CD4-positive, alpha-beta T cell treated with Interleukin-21 for 1 hour (primary cell): Measurements from ENCODE around the gene CTNNBL1.

Source experiments
- DNase-seq: peaks from one replicate; pipeline ENCODE4 v3.0.0-alpha.2; 2020

Gene CTNNBL1

GRCh38 chr20:37859406-37860171 is 165.8 kb downstream of the CTNNBL1 start:
- no peak for DNase-seq

- no peak for DNase-seq
Observed at GRCh38 chr20:37863289-37863688, 169.5 kb downstream of the CTNNBL1 start.

GRCh38 chr20:37864298-37864697 is 170.5 kb downstream of the CTNNBL1 start:
- no peak for DNase-seq

GRCh38 chr20:37866051-37866450 is 172.2 kb downstream of the CTNNBL1 start:
- no peak for DNase-seq

- no peak for DNase-seq
Observed at GRCh38 chr20:37867289-37868195, 173.7 kb downstream of the CTNNBL1 start.

GRCh38 chr20:37868851-37869333 is 175.1 kb downstream of the CTNNBL1 start:
- DNase-seq: no peak

- no peak for DNase-seq
Observed at GRCh38 chr20:37869334-37869861, 175.6 kb downstream of the CTNNBL1 start.

- DNase-seq: no peak
Observed at GRCh38 chr20:37870294-37870693, 176.5 kb downstream of the CTNNBL1 start.

- DNase-seq: no peak
Observed at GRCh38 chr20:37871751-37872150, 177.9 kb downstream of the CTNNBL1 start.

- DNase-seq: no peak
Observed at GRCh38 chr20:37872161-37872560, 178.3 kb downstream of the CTNNBL1 start.

- no peak for DNase-seq
Observed at GRCh38 chr20:37873884-37874283, 180.1 kb downstream of the CTNNBL1 start.

GRCh38 chr20:37875460-37876175 is 181.8 kb downstream of the CTNNBL1 start:
- no peak for DNase-seq

- no peak for DNase-seq
Observed at GRCh38 chr20:37876863-37877262, 183.0 kb downstream of the CTNNBL1 start.

GRCh38 chr20:37877832-37878772 is 184.3 kb downstream of the CTNNBL1 start:
- DNase-seq: no peak

GRCh38 chr20:37878835-37879599 is 185.2 kb downstream of the CTNNBL1 start:
- DNase-seq: no peak

- DNase-seq: no peak
Observed at GRCh38 chr20:37879843-37880242, 186.0 kb downstream of the CTNNBL1 start.

- no peak for DNase-seq
Observed at GRCh38 chr20:37880726-37881591, 187.1 kb downstream of the CTNNBL1 start.

GRCh38 chr20:37881601-37882343 is 187.9 kb downstream of the CTNNBL1 start:
- DNase-seq: no peak
